H9 (cell line): ENCODE measurements around the gene NSUN6. TPM values are rescaled to one million over a fixed set of nuclear protein-coding genes. Genes with fewer than 3 reads are reported as not detected.

ENCODE experiments used
- DNase-seq: peaks from one replicate; pipeline ENCODE4 v3.0.0-alpha.2; 2017
- H2AFZ ChIP-seq: one replicate; pipeline ENCODE4 v1.6.1; 2013; ENCODE audit warnings: mild to moderate bottlenecking, low read length, control low read depth, moderate library complexity
- H2AK5ac ChIP-seq: 2 replicates; pipeline ENCODE4 v1.6.1; 2013; ENCODE audit warnings: low read length, control low read depth, mixed read lengths; ENCODE audit not compliant: insufficient read length
- H2BK120ac ChIP-seq: one replicate; pipeline ENCODE4 v1.6.1; 2013; ENCODE audit warnings: low read depth, mild to moderate bottlenecking, low read length, control low read depth, inconsistent platforms; ENCODE audit not compliant: poor library complexity, severe bottlenecking
- H2BK12ac ChIP-seq: 2 replicates; pipeline ENCODE4 v1.6.1; 2013; ENCODE audit warnings: low read length, control low read depth, mixed read lengths, low read depth; ENCODE audit not compliant: insufficient read length
- H2BK15ac ChIP-seq: 2 replicates; pipeline ENCODE4 v1.6.1; 2013; ENCODE audit warnings: low read depth, low read length, control low read depth
- H2BK20ac ChIP-seq: one replicate; pipeline ENCODE4 v1.6.1; 2013; ENCODE audit warnings: low read depth, mild to moderate bottlenecking, low read length, control low read depth, inconsistent platforms; ENCODE audit not compliant: poor library complexity, severe bottlenecking
- H2BK5ac ChIP-seq: 2 replicates; pipeline ENCODE4 v1.6.1; 2013; ENCODE audit warnings: low read length, control low read depth, mixed read lengths; ENCODE audit not compliant: insufficient read length
- H3K14ac ChIP-seq: 2 replicates; pipeline ENCODE4 v1.6.1; 2013; ENCODE audit warnings: low read length, control low read depth; ENCODE audit not compliant: insufficient read depth
- H3K18ac ChIP-seq: 2 replicates; pipeline ENCODE4 v1.6.1; 2013; ENCODE audit warnings: low read depth, mild to moderate bottlenecking, mixed read lengths, low read length, control low read depth; ENCODE audit not compliant: insufficient read length
- H3K23ac ChIP-seq: 2 replicates; pipeline ENCODE4 v1.6.1; 2013; ENCODE audit warnings: low read length, control low read depth, mixed read lengths, low read depth; ENCODE audit not compliant: insufficient read length
- H3K23me2 ChIP-seq: 2 replicates; pipeline ENCODE4 v1.6.1; 2013; ENCODE audit warnings: low read depth, mild to moderate bottlenecking, mixed read lengths, low read length, control low read depth; ENCODE audit not compliant: insufficient read length, poor library complexity, severe bottlenecking
- H3K27ac ChIP-seq: 2 replicates; pipeline ENCODE4 v1.5.1; 2013; ENCODE audit warnings: low read length, control low read depth, mixed read lengths, low read depth; ENCODE audit not compliant: insufficient read length
- H3K27me3 ChIP-seq: 2 replicates; pipeline ENCODE4 v1.6.1; 2013; ENCODE audit warnings: low read length, control low read depth, inconsistent platforms; ENCODE audit not compliant: insufficient read depth
- H3K4ac ChIP-seq: 2 replicates; pipeline ENCODE4 v1.6.1; 2013; ENCODE audit warnings: low read depth, mild to moderate bottlenecking, control low read depth, inconsistent platforms, low read length, moderate library complexity
- H3K4me1 ChIP-seq: 2 replicates; pipeline ENCODE4 v1.6.1; 2013; ENCODE audit warnings: low read length, control low read depth, inconsistent platforms; ENCODE audit not compliant: insufficient read depth
- H3K4me2 ChIP-seq: 2 replicates; pipeline ENCODE4 v1.6.1; 2013; ENCODE audit warnings: low read length, control low read depth, mixed read lengths; ENCODE audit not compliant: insufficient read length, insufficient read depth
- H3K56ac ChIP-seq: 2 replicates; pipeline ENCODE4 v1.6.1; 2013; ENCODE audit warnings: low read depth, mild to moderate bottlenecking, mixed read lengths, low read length, control low read depth; ENCODE audit not compliant: insufficient read length
- H3K79me1 ChIP-seq: 2 replicates; pipeline ENCODE4 v1.6.1; 2013; ENCODE audit warnings: low read depth, mild to moderate bottlenecking, moderate library complexity, low read length, control low read depth, inconsistent platforms; ENCODE audit not compliant: insufficient read depth, poor library complexity, severe bottlenecking
- H3K79me2 ChIP-seq: 2 replicates; pipeline ENCODE4 v1.6.1; 2013; ENCODE audit warnings: low read length, control low read depth, inconsistent platforms; ENCODE audit not compliant: insufficient read depth
- H3K9ac ChIP-seq: 2 replicates; pipeline ENCODE4 v1.6.1; 2013; ENCODE audit warnings: low read length, control low read depth, mixed read lengths; ENCODE audit not compliant: insufficient read length; ENCODE audit errors: extremely low read depth
- H3K9me3 ChIP-seq: one replicate; pipeline ENCODE4 v1.6.1; 2013; ENCODE audit warnings: low read depth, low read length, inconsistent platforms; ENCODE audit not compliant: control insufficient read depth
- H3T11ph ChIP-seq: one replicate; pipeline ENCODE4 v1.6.1; 2013; ENCODE audit warnings: mild to moderate bottlenecking, low read length, control low read depth, inconsistent platforms
- H4K20me1 ChIP-seq: one replicate; pipeline ENCODE4 v1.6.1; 2013; ENCODE audit not compliant: control insufficient read depth, insufficient read length, insufficient read depth
- H4K5ac ChIP-seq: 2 replicates; pipeline ENCODE4 v1.6.1; 2013; ENCODE audit warnings: low read depth, mild to moderate bottlenecking, mixed read lengths, low read length, control low read depth; ENCODE audit not compliant: insufficient read length
- H4K8ac ChIP-seq: replicated peaks from 2 replicates; pipeline ENCODE4 v1.6.1; 2013; ENCODE audit warnings: low read length, control low read depth, mixed read lengths, low read depth; ENCODE audit not compliant: insufficient read length
- H4K91ac ChIP-seq: 2 replicates; pipeline ENCODE4 v1.6.1; 2013; ENCODE audit warnings: low read depth, mild to moderate bottlenecking, moderate library complexity, mixed read lengths, low read length, control low read depth; ENCODE audit not compliant: insufficient read length
- H3K27ac Mint-ChIP-seq, 3 experiments: 2 replicates in 2 of 3; 3 replicates in 1 of 3; pipeline ENCODE4 v1.8.0; 2020 to 2021; ENCODE audit warnings: mixed read lengths in 3 of 3, mild to moderate bottlenecking in 1 of 3, moderate library complexity in 1 of 3
- H3K27me3 Mint-ChIP-seq: 2 replicates; pipeline ENCODE4 v1.8.0; 2021; ENCODE audit warnings: low read depth, mild to moderate bottlenecking, moderate library complexity, mixed read lengths
- H3K36me3 Mint-ChIP-seq, 3 experiments: 2 replicates in 2 of 3; 3 replicates in 1 of 3; pipeline ENCODE4 v1.8.0; 2020 to 2021; ENCODE audit warnings: low read depth in 3 of 3, mixed read lengths in 3 of 3; ENCODE audit not compliant: insufficient read depth in 1 of 3
- H3K4me1 Mint-ChIP-seq, 2 experiments: 2 replicates each; pipeline ENCODE4 v1.8.0; 2020; ENCODE audit warnings: mixed read lengths in 2 of 2
- H3K4me3 Mint-ChIP-seq, 2 experiments: 2 replicates in 1 of 2; 3 replicates in 1 of 2; pipeline ENCODE4 v1.8.0; 2020 to 2021; ENCODE audit warnings: mild to moderate bottlenecking in 2 of 2, mixed read lengths in 2 of 2, moderate library complexity in 1 of 2
- H3K9me3 Mint-ChIP-seq, 2 experiments: 2 replicates in 1 of 2; 3 replicates in 1 of 2; pipeline ENCODE4 v1.8.0; 2020; ENCODE audit warnings: mild to moderate bottlenecking in 2 of 2, mixed read lengths in 2 of 2, moderate library complexity in 1 of 2
- WGBS: extraction: QIAGEN DNeasy Blood & Tissue Kit; methylation state at CpG from one replicate; pipeline ENCODE4 v1.1.7; 2013; ENCODE audit warnings: missing lambda C conversion rate, low lambda C conversion rate, mixed read lengths; ENCODE audit not compliant: insufficient read length; ENCODE audit errors: extremely low coverage; 5-methylcytosine and 5-hydroxymethylcytosine counted together
- total RNA-seq: library from RNA; stranded (reverse); gene quantifications from 2 replicates; pipeline ENCODE4 v1.2.1, GENCODE V29; 2021
- TF ChIP-seq, protein P1 (sequence below): fragments of 200-600 bp; sonication (generic); conservative IDR thresholded peaks from 3 replicates; pipeline ENCODE4 v1.8.0; 2021; ENCODE audit warnings: antibody characterized with exemption, mild to moderate bottlenecking

Gene NSUN6
- total RNA-seq, 1 experiment from 2014 or later, result 11.9 TPM

DNA sequence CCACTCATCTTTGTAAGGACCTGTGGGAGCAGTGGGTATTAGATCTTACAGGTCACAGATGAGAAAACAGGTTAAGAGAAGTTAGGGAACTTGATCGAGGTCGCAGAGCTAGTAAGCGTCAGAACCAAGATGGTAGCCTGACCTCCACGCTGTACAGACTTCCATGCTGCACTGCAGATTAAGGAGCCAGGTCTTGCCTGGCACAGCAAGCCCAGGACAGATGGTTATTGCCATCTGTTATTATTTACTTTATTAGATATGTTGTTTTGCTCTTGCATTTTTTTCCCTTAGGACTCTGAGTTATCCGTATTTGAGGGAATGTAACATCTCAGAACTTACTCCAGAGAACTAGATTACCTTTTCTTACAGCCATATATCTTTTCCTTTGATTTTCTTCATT is 147.2 kb downstream of the NSUN6 start:
- Mint-ChIP-seq H3K27ac (no peak overlapping the region), H3K4me3 (no peak overlapping the region), H3K36me3 (no peaks in the 10 kb centered on the region), H3K27me3 (no peaks in the 10 kb centered on the region), H3K4me1 (peaks cover 0 to under 1% of the 10 kb centered on the region in 2 experiments; a peak in 1 of 4 replicates), H3K9me3 (no peaks in the 10 kb centered on the region)
- Histone ChIP-seq H2BK5ac (no peak overlapping the region), H2AFZ (no peak overlapping the region), H3K27ac (no peak overlapping the region), H3K23me2 (no peaks in the 10 kb centered on the region), H3K27me3 (no peaks in the 10 kb centered on the region), H3K4ac (no peak overlapping the region), H3K23ac (no peak overlapping the region), H4K5ac (no peak overlapping the region), H4K8ac (no peak overlapping the region), H2AK5ac (no peak overlapping the region), H4K20me1 (no peaks in the 10 kb centered on the region), H4K91ac (no peak overlapping the region), H3K56ac (no peak overlapping the region), H2BK12ac (no peak overlapping the region), H2BK120ac (no peak overlapping the region), H2BK15ac (no peak overlapping the region), H3K9ac (no peak overlapping the region), H3T11ph (no peak overlapping the region), H3K18ac (no peak overlapping the region), H3K9me3 (no peaks in the 10 kb centered on the region), H3K14ac (no peak overlapping the region), H3K79me1 (no peaks in the 10 kb centered on the region), H2BK20ac (no peak overlapping the region), H3K4me1 (no peaks in the 10 kb centered on the region), H3K4me2 (no peak overlapping the region), H3K79me2 (no peaks in the 10 kb centered on the region)
- no CpG with 5 or more reads among the region's 5 CpGs for WGBS
- no peak for DNase-seq
- TF ChIP-seq, protein P1, sequence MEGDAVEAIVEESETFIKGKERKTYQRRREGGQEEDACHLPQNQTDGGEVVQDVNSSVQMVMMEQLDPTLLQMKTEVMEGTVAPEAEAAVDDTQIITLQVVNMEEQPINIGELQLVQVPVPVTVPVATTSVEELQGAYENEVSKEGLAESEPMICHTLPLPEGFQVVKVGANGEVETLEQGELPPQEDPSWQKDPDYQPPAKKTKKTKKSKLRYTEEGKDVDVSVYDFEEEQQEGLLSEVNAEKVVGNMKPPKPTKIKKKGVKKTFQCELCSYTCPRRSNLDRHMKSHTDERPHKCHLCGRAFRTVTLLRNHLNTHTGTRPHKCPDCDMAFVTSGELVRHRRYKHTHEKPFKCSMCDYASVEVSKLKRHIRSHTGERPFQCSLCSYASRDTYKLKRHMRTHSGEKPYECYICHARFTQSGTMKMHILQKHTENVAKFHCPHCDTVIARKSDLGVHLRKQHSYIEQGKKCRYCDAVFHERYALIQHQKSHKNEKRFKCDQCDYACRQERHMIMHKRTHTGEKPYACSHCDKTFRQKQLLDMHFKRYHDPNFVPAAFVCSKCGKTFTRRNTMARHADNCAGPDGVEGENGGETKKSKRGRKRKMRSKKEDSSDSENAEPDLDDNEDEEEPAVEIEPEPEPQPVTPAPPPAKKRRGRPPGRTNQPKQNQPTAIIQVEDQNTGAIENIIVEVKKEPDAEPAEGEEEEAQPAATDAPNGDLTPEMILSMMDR, result no peak
